ENCODE measurements around the gene PLCH1.

The PLCH1 gene

DNA sequence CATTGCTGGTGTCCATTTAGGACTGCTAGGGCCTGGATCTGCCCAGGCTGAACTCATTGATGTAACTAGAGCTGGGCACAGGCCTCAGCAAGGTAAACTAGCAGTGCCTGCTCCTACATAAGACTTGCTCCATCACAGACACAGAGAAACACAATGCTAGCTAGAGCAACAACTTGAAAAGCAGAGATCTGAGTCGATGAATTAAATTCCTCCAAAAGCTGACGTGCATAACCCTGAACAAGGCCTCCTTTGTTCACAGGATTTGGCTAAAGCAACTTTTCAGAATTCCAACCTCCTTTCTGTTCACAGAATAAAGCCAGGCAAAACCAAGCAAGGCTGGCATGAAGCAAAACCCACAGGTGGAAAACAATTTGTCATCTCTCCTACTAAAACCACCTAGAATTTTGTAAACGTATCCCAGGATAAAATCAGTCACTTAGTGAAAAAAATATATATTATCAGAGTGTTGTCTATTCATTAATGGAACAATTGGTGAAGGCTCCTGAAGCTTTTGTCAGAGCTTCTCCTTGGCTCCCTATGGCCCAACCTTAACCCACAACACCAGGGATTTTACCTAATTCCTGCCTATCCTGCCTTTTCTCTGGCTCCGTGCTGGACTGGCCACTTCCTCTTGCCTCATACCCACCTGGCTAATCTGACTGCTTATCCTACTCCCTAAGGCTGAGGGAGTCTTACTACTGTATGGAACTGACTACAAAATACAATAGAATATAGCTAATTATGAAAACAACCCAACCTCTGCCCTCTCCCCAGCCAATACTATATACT, 39.9 kb downstream of the PLCH1 start:
- H3K4me2 ChIP-seq (ENCODE audit: low read length) = no peak overlapping the region
- H3K4me1 ChIP-seq (ENCODE audit: control insufficient read depth, insufficient read depth, low read length) = no peaks in the 10 kb centered on the region

DNA sequence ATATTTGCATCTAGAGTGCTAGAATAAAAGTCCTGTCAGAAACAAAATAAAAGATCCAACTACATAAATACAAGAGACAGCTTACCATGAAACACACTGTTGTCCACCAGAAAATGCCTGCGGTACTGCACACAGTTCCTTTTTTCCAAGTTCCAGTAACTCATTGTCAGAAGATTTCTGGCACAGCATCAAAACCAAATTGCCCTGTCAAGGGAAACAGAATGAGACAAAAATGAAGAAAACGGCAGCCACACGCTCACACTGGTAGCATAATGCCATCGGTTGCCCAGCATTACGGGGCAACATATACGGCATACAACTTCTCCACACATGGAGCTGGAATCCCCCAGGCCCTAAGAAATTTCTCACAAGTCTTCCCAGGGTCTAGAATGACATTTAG, 40.8 kb downstream of the PLCH1 start:
- H3K9me3 ChIP-seq (replicated peaks; ENCODE audit: low read length) = no peaks in the 10 kb centered on the region
- no peaks in the 10 kb centered on the region for H3K36me3 ChIP-seq (ENCODE audit: insufficient read depth, low read length)
- no peaks in the 10 kb centered on the region for H3K27me3 ChIP-seq (ENCODE audit: control insufficient read depth, insufficient read depth, low read length)
- H3K4me1 ChIP-seq (ENCODE audit: control insufficient read depth, insufficient read depth, low read length) = no peaks in the 10 kb centered on the region
- no peak overlapping the region for H3K4me3 ChIP-seq (ENCODE audit: low read length)
- no peak overlapping the region for H3K9ac ChIP-seq (ENCODE audit: low read depth, low read length)
- no peak overlapping the region for H3K4me2 ChIP-seq (ENCODE audit: low read length)

More for the DNA sequence above, 39.9 kb downstream of the PLCH1 start:
- H3K4me3 ChIP-seq (ENCODE audit: low read length) = no peak overlapping the region
- no peaks in the 10 kb centered on the region for H3K27me3 ChIP-seq (ENCODE audit: control insufficient read depth, insufficient read depth, low read length)
- no peaks in the 10 kb centered on the region for H3K36me3 ChIP-seq (ENCODE audit: insufficient read depth, low read length)
- H3K9me3 ChIP-seq (replicated peaks; ENCODE audit: low read length) = no peaks in the 10 kb centered on the region
- no peak overlapping the region for H3K9ac ChIP-seq (ENCODE audit: low read depth, low read length)

DNA sequence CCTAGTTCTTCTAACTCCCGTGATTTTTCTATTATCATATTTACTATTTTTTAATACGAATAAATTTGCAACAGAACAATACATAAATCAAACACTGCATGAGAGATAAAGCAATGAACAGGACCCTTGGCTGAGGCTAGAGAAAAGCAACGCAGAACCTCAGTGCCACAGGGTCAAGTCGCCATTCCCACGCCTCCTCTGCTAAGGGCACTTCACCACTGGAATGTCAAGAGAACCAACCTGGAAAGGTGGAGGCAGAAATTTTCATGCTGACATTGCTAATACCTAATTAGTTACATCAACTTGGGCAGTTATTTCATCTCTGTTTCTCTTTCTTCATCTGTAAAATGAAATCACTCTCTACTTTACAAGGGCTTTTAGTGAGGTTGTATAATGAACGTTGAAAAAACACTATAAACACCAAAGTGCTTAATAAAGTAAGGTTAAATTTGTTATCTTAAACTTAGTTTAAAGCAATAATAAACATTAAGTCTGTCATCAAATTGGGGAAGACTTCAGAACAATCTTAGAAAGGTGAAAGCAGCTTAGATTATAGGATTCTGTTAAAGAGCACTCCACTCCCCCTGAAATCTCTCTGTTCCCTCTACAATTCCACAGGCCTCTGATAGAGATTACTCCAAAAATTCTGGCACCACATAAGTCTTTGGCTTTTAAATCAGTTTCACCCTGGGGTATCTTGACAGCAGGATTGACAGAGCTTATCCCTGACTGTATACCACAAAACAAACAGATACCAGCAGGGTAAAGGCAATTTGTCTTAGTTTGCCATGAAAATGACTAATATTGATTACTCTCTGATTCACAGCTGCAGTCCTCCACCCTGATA, 41.9 kb downstream of the PLCH1 start:
- Histone ChIP-seq H3K9ac (ENCODE audit: low read depth, low read length) (no peak overlapping the region), H3K9me3 (replicated peaks; ENCODE audit: low read length) (no peaks in the 10 kb centered on the region), H3K36me3 (ENCODE audit: insufficient read depth, low read length) (no peaks in the 10 kb centered on the region), H3K4me2 (ENCODE audit: low read length) (no peak overlapping the region), H3K27me3 (ENCODE audit: control insufficient read depth, insufficient read depth, low read length) (no peaks in the 10 kb centered on the region), H3K4me1 (ENCODE audit: control insufficient read depth, insufficient read depth, low read length) (no peaks in the 10 kb centered on the region), H3K4me3 (ENCODE audit: low read length) (no peak overlapping the region)

DNA sequence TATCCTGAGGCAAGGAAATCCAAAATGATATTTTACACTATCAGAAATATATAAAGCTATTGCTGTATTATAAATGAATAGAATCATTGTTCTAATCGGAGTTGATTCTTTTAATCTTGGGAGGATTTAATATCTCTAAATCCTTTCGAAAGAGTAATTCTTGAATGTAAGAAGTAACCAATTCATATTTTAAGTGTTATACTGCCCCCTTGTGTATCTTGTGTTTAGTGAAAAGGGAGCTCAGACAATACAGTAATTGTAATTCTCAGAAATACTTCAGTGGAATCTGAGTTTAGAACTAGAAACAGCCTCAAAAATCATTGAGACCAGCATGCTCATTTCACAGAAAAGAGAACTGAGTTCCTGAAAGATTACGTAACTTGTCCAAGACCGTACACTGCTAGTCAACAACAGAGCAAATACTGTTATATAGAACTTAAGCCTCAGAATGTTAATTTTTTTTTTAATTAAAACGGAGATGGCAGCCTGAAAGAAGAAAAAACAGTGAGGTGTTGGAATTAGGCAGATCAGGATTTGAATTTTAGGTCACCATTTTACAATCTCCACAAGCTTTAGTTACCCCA, 42.9 kb downstream of the PLCH1 start:
- H3K4me3 ChIP-seq (ENCODE audit: low read length) = no peak overlapping the region
- no peaks in the 10 kb centered on the region for H3K9me3 ChIP-seq (replicated peaks; ENCODE audit: low read length)
- H3K4me1 ChIP-seq (ENCODE audit: control insufficient read depth, insufficient read depth, low read length) = no peaks in the 10 kb centered on the region
- H3K27me3 ChIP-seq (ENCODE audit: control insufficient read depth, insufficient read depth, low read length) = no peaks in the 10 kb centered on the region
- no peak overlapping the region for H3K4me2 ChIP-seq (ENCODE audit: low read length)
- H3K9ac ChIP-seq (ENCODE audit: low read depth, low read length) = no peak overlapping the region
- no peaks in the 10 kb centered on the region for H3K36me3 ChIP-seq (ENCODE audit: insufficient read depth, low read length)

DNA sequence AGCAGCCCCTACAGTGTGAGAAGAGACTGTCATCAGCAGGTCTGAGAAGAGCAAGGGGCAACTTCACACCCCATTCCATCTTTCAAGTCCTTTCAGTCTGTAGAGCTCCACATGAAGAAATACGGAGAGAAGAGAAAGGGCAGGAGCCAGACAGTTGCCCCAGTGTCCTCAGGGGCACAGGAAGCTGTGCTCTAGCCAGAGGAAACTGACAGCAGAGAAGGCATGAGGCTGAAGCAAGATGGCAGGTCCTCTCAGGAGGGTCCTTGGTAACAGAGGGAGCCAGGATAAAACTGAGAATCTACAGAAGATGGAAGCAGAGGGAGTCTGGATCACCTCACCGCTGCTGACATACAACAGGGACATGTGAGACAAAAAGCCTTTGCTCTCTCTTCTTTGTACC, 47.3 kb downstream of the PLCH1 start:
- no peak overlapping the region for H3K4me3 ChIP-seq (ENCODE audit: low read length)
- no peaks in the 10 kb centered on the region for H3K36me3 ChIP-seq (ENCODE audit: insufficient read depth, low read length)
- no peak overlapping the region for H3K9ac ChIP-seq (ENCODE audit: low read depth, low read length)
- no peak overlapping the region for H3K4me2 ChIP-seq (ENCODE audit: low read length)
- no peaks in the 10 kb centered on the region for H3K4me1 ChIP-seq (ENCODE audit: control insufficient read depth, insufficient read depth, low read length)
- no peaks in the 10 kb centered on the region for H3K27me3 ChIP-seq (ENCODE audit: control insufficient read depth, insufficient read depth, low read length)
- H3K9me3 ChIP-seq (replicated peaks; ENCODE audit: low read length) = no peaks in the 10 kb centered on the region

DNA sequence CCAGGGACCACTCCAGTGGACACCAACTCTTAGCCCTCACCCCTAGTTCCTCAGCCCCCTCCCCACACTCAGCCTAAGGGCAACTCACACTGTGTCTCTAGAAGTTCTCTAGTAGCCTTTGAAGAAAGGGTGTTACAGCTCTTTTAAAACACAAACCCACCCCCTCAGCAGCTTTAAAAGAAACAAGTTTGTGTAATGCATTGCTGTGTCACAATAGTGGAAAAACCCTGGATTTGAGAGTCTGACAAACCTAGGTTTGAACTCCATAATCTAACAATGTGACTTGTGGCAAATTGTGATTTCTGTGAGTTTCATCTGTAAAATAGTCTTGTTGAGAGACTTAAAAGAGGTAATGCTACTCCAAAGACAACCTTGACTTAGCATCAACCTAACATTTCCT, 54.0 kb downstream of the PLCH1 start:
- no peak overlapping the region for H3K9ac ChIP-seq (ENCODE audit: low read depth, low read length)
- no peaks in the 10 kb centered on the region for H3K4me1 ChIP-seq (ENCODE audit: control insufficient read depth, insufficient read depth, low read length)
- H3K4me2 ChIP-seq (ENCODE audit: low read length) = no peak overlapping the region
- no peaks in the 10 kb centered on the region for H3K9me3 ChIP-seq (replicated peaks; ENCODE audit: low read length)
- H3K4me3 ChIP-seq (ENCODE audit: low read length) = no peak overlapping the region
- H3K36me3 ChIP-seq (ENCODE audit: insufficient read depth, low read length) = no peaks in the 10 kb centered on the region
- no peaks in the 10 kb centered on the region for H3K27me3 ChIP-seq (ENCODE audit: control insufficient read depth, insufficient read depth, low read length)

DNA sequence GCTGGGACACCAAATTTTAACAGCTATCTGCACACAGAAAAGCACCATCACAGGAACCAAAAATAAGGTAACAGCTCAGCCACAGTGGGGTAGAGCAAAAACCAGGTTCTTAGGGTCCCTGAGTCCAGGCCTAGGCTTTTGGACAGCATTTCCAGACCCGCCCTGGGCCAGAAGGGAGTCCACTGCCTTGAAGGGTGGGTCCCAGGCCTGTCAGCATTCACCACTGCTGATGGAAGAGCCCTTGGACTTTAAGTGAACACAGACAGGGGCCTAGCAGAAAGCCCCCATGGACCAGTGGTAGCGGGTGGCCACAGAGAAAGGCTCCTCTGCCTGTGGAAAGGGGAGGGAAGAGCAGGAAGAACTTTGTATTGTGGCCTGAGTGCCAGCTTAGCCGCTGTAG, 56.4 kb downstream of the PLCH1 start:
- H3K27me3 ChIP-seq (ENCODE audit: control insufficient read depth, insufficient read depth, low read length) = no peaks in the 10 kb centered on the region
- no peaks in the 10 kb centered on the region for H3K36me3 ChIP-seq (ENCODE audit: insufficient read depth, low read length)
- no peak overlapping the region for H3K4me2 ChIP-seq (ENCODE audit: low read length)
- no peak overlapping the region for H3K9ac ChIP-seq (ENCODE audit: low read depth, low read length)
- no peaks in the 10 kb centered on the region for H3K4me1 ChIP-seq (ENCODE audit: control insufficient read depth, insufficient read depth, low read length)
- H3K4me3 ChIP-seq (ENCODE audit: low read length) = no peak overlapping the region
- no peaks in the 10 kb centered on the region for H3K9me3 ChIP-seq (replicated peaks; ENCODE audit: low read length)

DNA sequence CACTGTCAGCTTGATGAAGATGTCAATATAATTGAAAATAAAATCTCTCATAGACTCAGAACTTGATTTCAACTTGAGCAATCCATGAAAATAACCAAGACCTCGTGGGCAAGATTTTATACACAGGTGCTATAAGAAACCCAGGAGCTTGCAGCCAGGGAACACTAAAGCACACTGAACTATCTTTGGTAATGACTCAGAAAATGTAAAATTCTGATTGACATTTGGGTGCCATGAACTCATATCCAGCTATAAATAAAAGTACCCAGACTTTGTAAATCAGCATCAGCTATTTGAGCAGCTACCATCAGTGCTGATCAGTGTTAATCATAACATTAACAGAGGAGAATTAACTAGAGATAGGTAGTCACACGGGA, 61.5 kb downstream of the PLCH1 start:
- H3K4me1 ChIP-seq (ENCODE audit: control insufficient read depth, insufficient read depth, low read length) = no peaks in the 10 kb centered on the region
- no peaks in the 10 kb centered on the region for H3K27me3 ChIP-seq (ENCODE audit: control insufficient read depth, insufficient read depth, low read length)
- no peaks in the 10 kb centered on the region for H3K9me3 ChIP-seq (replicated peaks; ENCODE audit: low read length)
- H3K4me3 ChIP-seq (ENCODE audit: low read length) = no peak overlapping the region
- H3K36me3 ChIP-seq (ENCODE audit: insufficient read depth, low read length) = no peaks in the 10 kb centered on the region
- no peak overlapping the region for H3K4me2 ChIP-seq (ENCODE audit: low read length)
- H3K9ac ChIP-seq (ENCODE audit: low read depth, low read length) = no peak overlapping the region

DNA sequence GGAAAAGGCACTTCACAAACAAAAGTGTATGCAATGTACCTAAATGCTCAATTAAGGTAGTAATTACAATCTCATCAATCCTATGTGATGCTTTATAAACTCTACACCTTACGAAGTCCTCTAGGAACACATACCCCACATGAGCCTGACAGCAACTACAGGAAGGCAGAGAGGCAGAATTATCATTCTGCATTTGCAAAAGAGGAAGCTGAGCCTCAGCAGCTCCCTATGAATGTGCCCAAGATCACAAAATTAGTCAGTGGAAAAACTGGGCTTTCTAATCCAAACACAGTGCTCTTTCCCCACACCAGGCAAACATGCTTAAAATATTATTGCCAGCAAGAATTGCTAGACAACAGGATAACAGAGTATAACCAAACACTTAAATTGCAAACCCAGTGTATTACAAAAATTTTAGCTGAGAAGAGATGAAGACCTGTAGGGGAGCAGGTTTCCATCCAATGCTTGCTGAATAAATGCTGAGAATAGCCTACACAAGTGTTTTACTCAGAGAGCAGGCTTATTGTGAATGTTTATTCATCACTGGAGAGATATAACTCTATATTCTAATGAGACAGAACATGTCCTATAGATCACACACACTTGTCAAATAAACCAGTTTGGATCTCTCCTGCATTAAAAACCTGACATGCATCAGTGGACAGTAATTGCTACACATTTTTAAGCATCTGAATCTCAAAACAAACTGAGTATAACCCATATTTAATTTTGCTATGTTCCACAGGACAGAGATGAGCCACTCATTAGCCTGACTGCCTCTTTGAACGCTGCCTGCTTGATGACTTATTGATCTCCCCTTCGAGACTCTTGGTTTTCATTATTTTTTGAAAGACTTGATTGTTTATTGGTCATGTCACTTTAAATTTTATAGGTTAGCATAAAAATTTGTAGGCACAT, 62.2 kb downstream of the PLCH1 start:
- H3K4me1 ChIP-seq (ENCODE audit: control insufficient read depth, insufficient read depth, low read length) = no peaks in the 10 kb centered on the region
- no peak overlapping the region for H3K4me3 ChIP-seq (ENCODE audit: low read length)
- H3K36me3 ChIP-seq (ENCODE audit: insufficient read depth, low read length) = no peaks in the 10 kb centered on the region
- no peak overlapping the region for H3K9ac ChIP-seq (ENCODE audit: low read depth, low read length)
- H3K4me2 ChIP-seq (ENCODE audit: low read length) = no peak overlapping the region
- H3K27me3 ChIP-seq (ENCODE audit: control insufficient read depth, insufficient read depth, low read length) = no peaks in the 10 kb centered on the region
- H3K9me3 ChIP-seq (replicated peaks; ENCODE audit: low read length) = no peaks in the 10 kb centered on the region

DNA sequence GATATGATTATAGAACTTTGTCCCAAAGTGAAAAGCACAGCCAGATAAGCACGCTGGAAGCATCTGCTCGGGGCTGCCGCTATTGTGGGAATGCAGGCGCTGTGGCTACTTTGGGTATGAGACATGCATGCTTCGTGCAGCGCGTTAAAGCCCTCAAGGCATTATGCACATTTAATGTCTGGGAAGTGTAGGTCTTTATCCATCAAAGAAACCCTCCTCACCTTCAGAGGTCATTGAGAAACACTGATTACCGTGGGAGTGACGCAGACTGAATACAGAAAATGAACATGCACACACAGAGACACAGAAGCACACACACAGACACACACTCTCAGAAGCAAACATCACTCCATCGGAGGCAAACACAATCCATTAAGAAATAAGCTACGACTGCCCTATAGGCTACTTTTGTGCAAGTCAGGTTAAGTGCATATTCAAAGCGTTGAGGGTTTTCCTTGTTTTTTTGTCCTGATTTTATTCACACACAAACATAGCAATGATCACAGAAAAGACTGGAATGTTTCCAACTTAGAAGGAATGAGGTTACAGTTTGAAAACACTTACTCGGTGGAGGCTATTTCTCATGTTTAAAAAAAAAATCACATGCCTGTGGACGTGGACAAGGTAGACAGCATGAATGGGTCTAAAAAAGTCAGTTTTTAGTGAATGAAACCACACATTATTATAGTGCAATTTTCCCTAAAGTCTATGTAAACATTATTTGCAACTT, 68.5 kb downstream of the PLCH1 start:
- no peaks in the 10 kb centered on the region for H3K36me3 ChIP-seq (ENCODE audit: insufficient read depth, low read length)
- peak overlapping the region; percentile 75 for H3K4me2 ChIP-seq (ENCODE audit: low read length)
- peak overlapping the region; percentile 42 for H3K4me3 ChIP-seq (ENCODE audit: low read length)
- H3K4me1 ChIP-seq (ENCODE audit: control insufficient read depth, insufficient read depth, low read length) = no peaks in the 10 kb centered on the region
- H3K9me3 ChIP-seq (replicated peaks; ENCODE audit: low read length) = no peaks in the 10 kb centered on the region
- no peak overlapping the region for H3K9ac ChIP-seq (ENCODE audit: low read depth, low read length)
- no peaks in the 10 kb centered on the region for H3K27me3 ChIP-seq (ENCODE audit: control insufficient read depth, insufficient read depth, low read length)

Data from skeletal muscle satellite cell (primary cell).